DMS153 (cell line): Measurements from ENCODE around the gene CAMK4.
"Not testable (repeated sequence)": the region's sequence is repeated elsewhere in the genome, so short reads cannot be mapped to it uniquely, and the experiment has no call there.

Source experiments
- DNase-seq: peaks from one replicate; lab custom pipeline; 2025; lab: John Stamatoyannopoulos, UW

CAMK4 gene

GRCh38 chr5:111384220-111384619 lies 160.0 kb downstream of the CAMK4 start:
- DNase-seq: no peak

- no peak for DNase-seq
These were observed 160.9 kb downstream of the CAMK4 start for GRCh38 chr5:111385051-111385450.

- no peak for DNase-seq
These were observed 162.0 kb downstream of the CAMK4 start for GRCh38 chr5:111385970-111386831.

GRCh38 chr5:111386832-111387162 lies 162.6 kb downstream of the CAMK4 start:
- no peak for DNase-seq

GRCh38 chr5:111387361-111387760 lies 163.2 kb downstream of the CAMK4 start:
- no peak for DNase-seq

GRCh38 chr5:111389390-111390082 lies 165.4 kb downstream of the CAMK4 start:
- DNase-seq: no peak

- DNase-seq: no peak
These were observed 168.0 kb downstream of the CAMK4 start for GRCh38 chr5:111392181-111392580.

GRCh38 chr5:111394586-111394985 lies 170.4 kb downstream of the CAMK4 start:
- no peak for DNase-seq

- no peak for DNase-seq
These were observed 173.8 kb downstream of the CAMK4 start for GRCh38 chr5:111398013-111398412.

- no peak for DNase-seq
These were observed 174.9 kb downstream of the CAMK4 start for GRCh38 chr5:111399113-111399512.

- no peak for DNase-seq
These were observed 177.7 kb downstream of the CAMK4 start for GRCh38 chr5:111401906-111402305.

GRCh38 chr5:111404270-111404769 lies 180.1 kb downstream of the CAMK4 start:
- no peak for DNase-seq

- no peak for DNase-seq
These were observed 183.4 kb downstream of the CAMK4 start for GRCh38 chr5:111407562-111407961.

- DNase-seq: no peak
These were observed 184.6 kb downstream of the CAMK4 start for GRCh38 chr5:111408817-111409216.

GRCh38 chr5:111409266-111409665 lies 185.1 kb downstream of the CAMK4 start:
- not testable (repeated sequence) for DNase-seq

GRCh38 chr5:111410067-111410466 lies 185.9 kb downstream of the CAMK4 start:
- DNase-seq: not testable (repeated sequence)

- DNase-seq: no peak
These were observed 187.1 kb downstream of the CAMK4 start for GRCh38 chr5:111411301-111411700.

- DNase-seq: no peak
These were observed 188.4 kb downstream of the CAMK4 start for GRCh38 chr5:111412593-111412992.

- DNase-seq: no peak
These were observed 190.9 kb downstream of the CAMK4 start for GRCh38 chr5:111415053-111415452.

- DNase-seq: no peak
These were observed 198.1 kb downstream of the CAMK4 start for GRCh38 chr5:111422245-111422644.

GRCh38 chr5:111422747-111423720 lies 198.8 kb downstream of the CAMK4 start:
- DNase-seq: no peak

GRCh38 chr5:111425205-111425604 lies 201.0 kb downstream of the CAMK4 start:
- no peak for DNase-seq
